H1 (cell line): ENCODE data around the gene ACTR5. TPM values are rescaled to one million over a fixed set of nuclear protein-coding genes. Genes with fewer than 3 reads are reported as not detected.
A peak's percentile ranks its signal among the peaks of the same experiment; 100 is the strongest.

ENCODE experiments used
- CTCF ChIA-PET: fragments of 300-600 bp; sonication (Branson Sonifier 250); formaldehyde crosslinking; loops from one replicate; lab custom pipeline; 2021; ENCODE audit not compliant: partially characterized antibody; lab: Charles Lee
- POLR2A ChIA-PET: fragments of 300-600 bp; sonication (Branson Sonifier 250); formaldehyde crosslinking; loops from one replicate; lab custom pipeline; 2021; ENCODE audit warnings: inconsistent platforms; ENCODE audit not compliant: partially characterized antibody; lab: Charles Lee
- DNase-seq, 2 experiments: peaks; one replicate each; pipeline versions ENCODE4 v3.0.0 to v3.0.0-alpha.2; 2010 to 2022; ENCODE audit warnings: low spot score in 2 of 2, low read depth in 1 of 2, mixed read lengths in 1 of 2
- FAIRE-seq: peaks from 2 replicates; lab custom pipeline; 2011; peaks lifted over from hg19 to GRCh38; lab: Jason Lieb, UNC
- H2AFZ ChIP-seq: 2 replicates; pipeline ENCODE4 v1.8.1; 2012; ENCODE audit warnings: low read length, inconsistent platforms
- H2AK5ac ChIP-seq: 2 replicates; pipeline ENCODE4 v1.6.1; 2013; ENCODE audit warnings: low read depth, low read length
- H2BK120ac ChIP-seq: replicated peaks from 2 replicates; pipeline ENCODE3; 2013; ENCODE audit warnings: low read depth, low read length, inconsistent platforms
- H2BK12ac ChIP-seq: 2 replicates; pipeline ENCODE4 v1.6.1; 2013; ENCODE audit warnings: low read depth, low read length
- H2BK15ac ChIP-seq: 2 replicates; pipeline ENCODE4 v1.6.1; 2013; ENCODE audit warnings: low read length
- H2BK20ac ChIP-seq: 2 replicates; pipeline ENCODE4 v1.6.1; 2013; ENCODE audit warnings: low read length
- H2BK5ac ChIP-seq: 2 replicates; pipeline ENCODE4 v1.6.1; 2013; ENCODE audit warnings: low read depth, low read length
- H3K14ac ChIP-seq: 2 replicates; pipeline ENCODE4 v1.6.1; 2013; ENCODE audit warnings: inconsistent platforms; ENCODE audit not compliant: insufficient read length
- H3K18ac ChIP-seq: 2 replicates; pipeline ENCODE4 v1.6.1; 2013; ENCODE audit warnings: low read length; ENCODE audit errors: extremely low read depth
- H3K23ac ChIP-seq: 2 replicates; pipeline ENCODE4 v1.6.1; 2013; ENCODE audit warnings: inconsistent platforms; ENCODE audit not compliant: insufficient read length
- H3K23me2 ChIP-seq: 2 replicates; pipeline ENCODE4 v1.6.1; 2013; ENCODE audit warnings: low read depth, low read length
- H3K27ac ChIP-seq: 2 replicates; pipeline ENCODE4 v1.6.1; 2011; ENCODE audit warnings: low read depth, low read length, inconsistent platforms
- H3K27me3 ChIP-seq, 4 experiments: replicated peaks in 1 of 4; 1 replicate in 1 of 4; 2 replicates in 3 of 4; pipeline versions ENCODE4 v1.6.1 to v1.8.1; 2011 to 2013; ENCODE audit warnings: low read length in 3 of 4, mild to moderate bottlenecking in 3 of 4, inconsistent platforms in 2 of 4, mixed read lengths in 2 of 4, moderate library complexity in 1 of 4; ENCODE audit not compliant: control insufficient read depth in 3 of 4, insufficient read depth in 3 of 4; ENCODE audit errors: extremely low read depth in 1 of 4
- H3K36me3 ChIP-seq, 4 experiments: 2 replicates each; pipeline versions ENCODE4 v1.6.1 to v1.8.1; 2011 to 2013; ENCODE audit warnings: mild to moderate bottlenecking in 4 of 4, low read length in 3 of 4, moderate library complexity in 2 of 4, control low read depth in 1 of 4, inconsistent platforms in 1 of 4; ENCODE audit not compliant: insufficient read depth in 4 of 4, control insufficient read depth in 2 of 4
- H3K4ac ChIP-seq: replicated peaks from 2 replicates; pipeline ENCODE3; 2013; ENCODE audit warnings: low read length, low read depth, mixed read lengths, inconsistent platforms; ENCODE audit not compliant: insufficient read length
- H3K4me1 ChIP-seq, 4 experiments: replicated peaks in 1 of 4; 1 replicate in 1 of 4; 2 replicates in 3 of 4; pipeline versions ENCODE4 v1.6.1 to v1.8.1; 2011 to 2013; ENCODE audit warnings: low read length in 3 of 4, inconsistent platforms in 2 of 4, mixed read lengths in 1 of 4; ENCODE audit not compliant: insufficient read depth in 4 of 4, control insufficient read depth in 3 of 4
- H3K4me2 ChIP-seq, 2 experiments: 2 replicates each; pipeline versions ENCODE4 v1.6.1 to v1.8.1; 2011 to 2013; ENCODE audit warnings: low read depth in 2 of 2, low read length in 2 of 2, control low read depth in 1 of 2, inconsistent platforms in 1 of 2, mild to moderate bottlenecking in 1 of 2; ENCODE audit not compliant: insufficient read depth in 1 of 2
- H3K4me3 ChIP-seq, 4 experiments: fragments of 200-600, 300-600 bp in 1 of 4; sonication (generic), shearing (Covaris generic), sonication (Bioruptor Twin) in 1 of 4; 2 replicates each; pipeline versions ENCODE4 v1.5.1 to v1.8.1; 2011 to 2016; ENCODE audit warnings: low read length in 4 of 4, low read depth in 3 of 4, control low read depth in 2 of 4, inconsistent platforms in 2 of 4, mild to moderate bottlenecking in 2 of 4, mixed read lengths in 1 of 4, moderate library complexity in 1 of 4; ENCODE audit not compliant: insufficient read depth in 2 of 4; ENCODE audit errors: extremely low read depth in 1 of 4
- H3K56ac ChIP-seq: replicated peaks from 2 replicates; pipeline ENCODE3; 2013; ENCODE audit warnings: low read depth, mild to moderate bottlenecking, mixed read lengths, low read length, inconsistent platforms; ENCODE audit not compliant: insufficient read length
- H3K79me1 ChIP-seq: 2 replicates; pipeline ENCODE4 v1.6.1; 2013; ENCODE audit warnings: low read depth, low read length, control low read depth
- H3K79me2 ChIP-seq, 2 experiments: 2 replicates each; pipeline versions ENCODE4 v1.6.1 to v1.8.1; 2012 to 2013; ENCODE audit warnings: low read length in 2 of 2, mild to moderate bottlenecking in 2 of 2, inconsistent platforms in 1 of 2; ENCODE audit not compliant: insufficient read depth in 2 of 2, control insufficient read depth in 1 of 2
- H3K9ac ChIP-seq, 4 experiments: replicated peaks in 1 of 4; 1 replicate in 1 of 4; 2 replicates in 3 of 4; pipeline versions ENCODE4 v1.6.1 to v1.8.1; 2011 to 2013; ENCODE audit warnings: low read depth in 3 of 4, low read length in 3 of 4, control low read depth in 2 of 4, mild to moderate bottlenecking in 2 of 4, moderate library complexity in 2 of 4, inconsistent platforms in 1 of 4; ENCODE audit errors: extremely low read depth in 1 of 4
- H3K9me3 ChIP-seq, 2 experiments: 2 replicates each; pipeline versions ENCODE4 v1.6.1 to v1.8.1; 2012 to 2013; ENCODE audit warnings: mild to moderate bottlenecking in 2 of 2, moderate library complexity in 2 of 2, control low read depth in 1 of 2, inconsistent platforms in 1 of 2, low read depth in 1 of 2, low read length in 1 of 2, mixed read lengths in 1 of 2; ENCODE audit not compliant: insufficient read depth in 2 of 2
- H4K20me1 ChIP-seq, 2 experiments: replicated peaks in 1 of 2; 2 replicates each; pipeline versions ENCODE3 to v1.8.1; 2011 to 2013; ENCODE audit warnings: inconsistent platforms in 2 of 2, low read length in 2 of 2, mild to moderate bottlenecking in 1 of 2; ENCODE audit not compliant: insufficient read depth in 2 of 2, control insufficient read depth in 1 of 2
- H4K5ac ChIP-seq: 2 replicates; pipeline ENCODE4 v1.6.1; 2013; ENCODE audit warnings: low read length, low read depth, mixed read lengths, inconsistent platforms; ENCODE audit not compliant: insufficient read length
- H4K8ac ChIP-seq: 2 replicates; pipeline ENCODE4 v1.8.0; 2013; ENCODE audit warnings: mild to moderate bottlenecking, moderate library complexity, low read length, inconsistent platforms; ENCODE audit not compliant: insufficient read depth; ENCODE audit errors: extremely low read depth
- H4K91ac ChIP-seq: replicated peaks from 2 replicates; pipeline ENCODE3; 2013; ENCODE audit warnings: low read length, mixed read lengths, inconsistent platforms; ENCODE audit not compliant: insufficient read length
- CHD1 ChIP-seq: IDR thresholded peaks from 2 replicates; pipeline ENCODE4 v1.6.1; 2012; ENCODE audit warnings: low read depth, low read length, improper control_type of control experiment
- CHD2 ChIP-seq: IDR thresholded peaks from 2 replicates; pipeline ENCODE4 v1.6.1; 2012; ENCODE audit warnings: low read length, improper control_type of control experiment
- GTF2F1 ChIP-seq: IDR thresholded peaks from 2 replicates; pipeline ENCODE4 v1.6.1; 2012; ENCODE audit warnings: low read depth, low read length, improper control_type of control experiment, borderline replicate concordance
- HDAC6 ChIP-seq: IDR thresholded peaks from one replicate; pipeline ENCODE4 v1.7.1; 2012; ENCODE audit warnings: low read depth, mild to moderate bottlenecking, inconsistent platforms, low read length, moderate library complexity
- KDM1A ChIP-seq: fragments of 200-600, 300-600 bp; sonication (generic); IDR thresholded peaks from 2 replicates; pipeline ENCODE4 v1.7.1; 2016; ENCODE audit warnings: mild to moderate bottlenecking, low read length, borderline replicate concordance
- POLR2A ChIP-seq, 2 experiments: IDR thresholded peaks; 1 replicate in 1 of 2; 2 replicates in 1 of 2; pipeline ENCODE4 v1.6.1; 2011; ENCODE audit warnings: low read depth in 2 of 2, low read length in 2 of 2, mild to moderate bottlenecking in 2 of 2; ENCODE audit errors: control extremely low read depth in 1 of 2
- POU5F1 ChIP-seq: IDR thresholded peaks from 2 replicates; pipeline ENCODE4 v1.6.1; 2011; ENCODE audit warnings: low read depth, mild to moderate bottlenecking, low read length, moderate library complexity
- SIN3A ChIP-seq, 2 experiments: IDR thresholded peaks in 1 of 2; conservative IDR thresholded peaks in 1 of 2; 2 replicates each; pipeline ENCODE4 v1.6.1; 2011 to 2012; ENCODE audit warnings: low read length in 2 of 2, improper control_type of control experiment in 1 of 2, low read depth in 1 of 2, mild to moderate bottlenecking in 1 of 2
- SP1 ChIP-seq: IDR thresholded peaks from 2 replicates; pipeline ENCODE4 v1.6.1; 2011; ENCODE audit warnings: low read depth, low read length
- SP2 ChIP-seq: IDR thresholded peaks from 2 replicates; pipeline ENCODE4 v1.6.1; 2012; ENCODE audit warnings: mild to moderate bottlenecking, low read length, inconsistent platforms
- TAF7 ChIP-seq: optimal IDR thresholded peaks from 2 replicates; pipeline ENCODE3; 2011; ENCODE audit warnings: low read depth, mild to moderate bottlenecking, inconsistent platforms, low read length, moderate library complexity, borderline replicate concordance
- ZNF274 ChIP-seq: IDR thresholded peaks from 2 replicates; pipeline ENCODE4 v1.7.0; 2012; ENCODE audit warnings: low read length, borderline replicate concordance; ENCODE audit errors: extremely low read depth
- WGBS, 2 experiments: shearing (Covaris generic) in 1 of 2; methylation state at CpG; one replicate each; pipeline versions ENCODE4 v1.1.6 to v1.1.7; 2013 to 2015; ENCODE audit warnings: low lambda C conversion rate in 2 of 2, mixed read lengths in 2 of 2, inconsistent platforms in 1 of 2, low coverage in 1 of 2, missing lambda C conversion rate in 1 of 2; ENCODE audit not compliant: insufficient replicate concordance in 2 of 2, insufficient coverage in 1 of 2, insufficient read length in 1 of 2; ENCODE audit errors: extremely low coverage in 1 of 2, missing lambda C conversion rate in 1 of 2; 5-methylcytosine and 5-hydroxymethylcytosine counted together
- polyA plus RNA-seq, 7 experiments: library from polyadenylated mRNA; depleted of rRNA in 3 of 7; stranded (reverse) in 5 of 7; unstranded in 2 of 7; fragments of >200 nt in 5 of 7; fragments of 200-250 nt in 2 of 7; gene quantifications; 1 replicate in 5 of 7; 2 replicates in 1 of 7; 4 replicates in 1 of 7; pipeline versions ENCODE4 v1.2.1 to v1.2.3, GENCODE V29; 2011 to 2013; ENCODE audit warnings: missing spikeins in 2 of 7, mixed read lengths in 2 of 7
- total RNA-seq: library from RNA; stranded (reverse); fragmentation: NEBNext Ultra II Directional; extraction: Animal tissue kit (Norgen Biotek cat#: 25700); gene quantifications from 2 replicates; pipeline ENCODE4 v1.2.1, GENCODE V29; 2021

The ACTR5 gene
- total and polyA plus RNA-seq, 2 of the 8 experiments (the other 6 are each of a cell fraction or from before 2014, with no cell fraction given), result 10.4 to 14.4 TPM

GRCh38 chr20:38730989-38731737 is 17.1 kb upstream of the ACTR5 start:
- Histone ChIP-seq H3K9ac (no peak overlapping the region), H3K79me2 (no peaks in the 10 kb centered on the region), H3K23ac (no peak overlapping the region), H2BK120ac (no peak overlapping the region), H3K79me1 (no peaks in the 10 kb centered on the region), H3K27ac (no peak overlapping the region), H3K4me3 (peak overlapping the region; percentile 18 to 59 (median 36); a peak in 7 of 8 replicates), H3K4me2 (peak overlapping the region; percentile 86 to 87), H4K5ac (no peak overlapping the region), H2BK15ac (peak overlapping the region; percentile 90), H2BK12ac (peak overlapping the region; percentile 89; the same call in 1 of the 2 replicates), H4K91ac (peak overlapping the region; percentile 83), H3K9me3 (no peaks in the 10 kb centered on the region), H3K4me1 (peaks cover 0 to 46% (median 30%) of the 10 kb centered on the region in 4 experiments; a peak in 6 of 7 replicates), H2AK5ac (no peak overlapping the region), H3K23me2 (peaks cover 21% of the 10 kb centered on the region), H4K20me1 (peaks cover 5 to 18% of the 10 kb centered on the region in 2 experiments), H3K18ac (peak overlapping the region; percentile 84), H3K14ac (no peak overlapping the region), H3K36me3 (no peaks in the 10 kb centered on the region), H3K4ac (no peak overlapping the region), H2AFZ (peak overlapping the region; percentile 93), H4K8ac (no peak overlapping the region), H2BK20ac (no peak overlapping the region), H3K56ac (no peak overlapping the region), H3K27me3 (peaks cover 44 to 68% (median 62%) of the 10 kb centered on the region in 4 experiments), H2BK5ac (peak overlapping the region; percentile 55; the same call in 1 of the 2 replicates)
- peak; percentile 68 for FAIRE-seq
- WGBS, 2 experiments, result 2% methylated on average over 38 of the region's 40 CpGs; no CpG with 5 or more reads in 1 of the 2 experiments
- peak in 1 of 2 experiments; percentile 99 for DNase-seq
- CTCF ChIA-PET, result interaction anchor here (0.5 to 12.4 kb wide), 23 partner anchors 8 to 1273 kb away, joined by 3 to 236 read pairs (median 4); partner anchors contain the start of gene ACTR5
- POLR2A ChIA-PET, result interaction anchor here (1.0 kb wide), 1 partner anchor 48 kb away, joined by 3 read pairs; no protein-coding TSS in a partner anchor
- TF ChIP-seq HDAC6 (no peak), GTF2F1 (no peak), POLR2A (IDR thresholded peaks at IDR 0.05; ENCODE audit: control extremely low read depth in 1 of 2, low read depth in 2 of 2, low read length in 2 of 2) (no peak), POU5F1 (0 out of 2 replicates have a peak, but pooled peaks have one; percentile 16), SP2 (no peak), ZNF274 (no peak), CHD2 (0 out of 2 replicates have a peak, but pooled peaks have one; percentile 21), KDM1A (no peak), TAF7 (no peak), CHD1 (no peak), SIN3A (conservative IDR thresholded peaks at IDR 0.05 in 1 of 2, IDR thresholded peaks at IDR 0.05 in 1 of 2; ENCODE audit: low read depth in 1 of 2, low read length in 2 of 2) (peak in 1 of 2 experiments; percentile 17; a peak in 1 of 4 replicates), SP1 (peak; percentile 99)
